Testis (tissue), 3 donors: Measurements from ENCODE around the gene HSD17B1. TPM values are rescaled to one million over a fixed set of nuclear protein-coding genes. Genes with fewer than 3 reads are reported as not detected.
"Not testable (repeated sequence)": the region's sequence is repeated elsewhere in the genome, so short reads cannot be mapped to it uniquely, and the experiment has no call there.

Experiments
- DNase-seq: peaks from one replicate; pipeline ENCODE4 v3.0.0-alpha.2; 2019
- H3K27ac ChIP-seq, 2 donors: fragments of 200-600 bp; sonication (generic); one replicate each; pipeline ENCODE4 v1.5.1; 2019
- H3K27me3 ChIP-seq: fragments of 200-600 bp; sonication (generic); one replicate; pipeline ENCODE4 v1.5.1; 2019
- H3K36me3 ChIP-seq: fragments of 200-600 bp; sonication (generic); one replicate; pipeline ENCODE4 v1.5.1; 2017; ENCODE audit warnings: low read depth; ENCODE audit errors: missing control alignments
- H3K4me1 ChIP-seq: fragments of 200-600 bp; sonication (generic); one replicate; pipeline ENCODE4 v1.5.1; 2019
- H3K4me3 ChIP-seq, 2 donors: fragments of 200-600 bp; sonication (generic); one replicate each; pipeline ENCODE4 v1.5.1; 2017 to 2019
- H3K9me3 ChIP-seq: fragments of 200-600 bp; sonication (generic); one replicate; pipeline ENCODE4 v1.5.1; 2017
- POLR2A ChIP-seq: fragments of 450-650 bp; IDR thresholded peaks from one replicate; pipeline ENCODE4 v1.6.1; 2017; ENCODE audit warnings: antibody characterized with exemption, mild to moderate bottlenecking, moderate library complexity
- WGBS, 2 donors: methylation state at CpG; one replicate each; pipeline ENCODE4 v1.1.5; 2018; 5-methylcytosine and 5-hydroxymethylcytosine counted together
- intact Hi-C: fragments of 100-400 bp; cut with DNase I; formaldehyde crosslinking; loops from one replicate; pipeline ENCODE4 v1.15.1; 2023; ENCODE audit warnings: low total_unique reads
- polyA plus RNA-seq: library from polyadenylated mRNA; stranded (reverse); fragments of 350-450 nt; fragmentation: Illumina TruSeq; extraction: RNeasy Lipid Tissue Mini Kit (QIAGEN cat#74804); gene quantifications from one replicate; pipeline ENCODE4 v1.2.3, GENCODE V29; 2014; ENCODE audit warnings: low read depth, low replicate concordance; ENCODE audit not compliant: insufficient read depth
- total RNA-seq, 2 donors: library from RNA; depleted of rRNA; stranded (reverse); fragments of >200 nt; gene quantifications; one replicate each; pipeline ENCODE4 v1.2.3, GENCODE V29; 2016
- TF ChIP-seq, protein P1 (sequence below), 3 experiments: fragments of 450-650 bp in 2 of 3; fragments of 200-600 bp in 1 of 3; sonication (generic) in 1 of 3; IDR thresholded peaks; one replicate each; pipeline ENCODE4 v1.5.1; 2016 to 2019; ENCODE audit warnings: antibody characterized with exemption in 3 of 3, mild to moderate bottlenecking in 2 of 3, moderate library complexity in 1 of 3

Gene HSD17B1
- total and polyA plus RNA-seq, 3 donors from 2014 or later: 7.1 to 14.4 (median 13.8) TPM

DNA sequence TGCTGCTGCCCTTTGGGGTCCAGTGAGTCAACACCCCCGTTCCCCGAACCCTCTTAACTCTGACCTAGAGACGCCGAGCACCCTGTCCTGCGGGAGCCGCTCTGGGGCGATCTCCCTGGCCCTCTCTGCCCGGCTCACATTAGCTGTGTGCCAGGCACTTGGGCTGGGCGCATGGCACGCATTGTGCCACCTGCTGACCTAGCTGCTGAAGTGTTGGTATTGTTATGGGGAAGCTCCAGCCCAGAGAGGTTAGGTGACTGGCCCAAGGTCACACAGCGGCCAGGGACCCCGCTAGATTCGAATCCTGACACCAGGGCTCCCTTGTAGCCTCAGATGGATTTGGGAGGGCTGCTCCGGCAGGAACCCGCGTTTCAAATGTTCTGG lies 1.1 kb downstream of the HSD17B1 start:
- WGBS, 2 donors: 22 to 29% methylated on average over 10 to 15 of the region's 16 CpGs
- Histone ChIP-seq H3K27ac (peak overlapping the region; percentile 79 to 86), H3K27me3 (no peaks in the 10 kb centered on the region), H3K4me3 (peak overlapping the region; percentile 81 to 83), H3K4me1 (peaks cover 18% of the 10 kb centered on the region), H3K9me3 (no peaks in the 10 kb centered on the region), H3K36me3 (no peaks in the 10 kb centered on the region)
- no peak for TF ChIP-seq POLR2A
- TF ChIP-seq, protein P1, sequence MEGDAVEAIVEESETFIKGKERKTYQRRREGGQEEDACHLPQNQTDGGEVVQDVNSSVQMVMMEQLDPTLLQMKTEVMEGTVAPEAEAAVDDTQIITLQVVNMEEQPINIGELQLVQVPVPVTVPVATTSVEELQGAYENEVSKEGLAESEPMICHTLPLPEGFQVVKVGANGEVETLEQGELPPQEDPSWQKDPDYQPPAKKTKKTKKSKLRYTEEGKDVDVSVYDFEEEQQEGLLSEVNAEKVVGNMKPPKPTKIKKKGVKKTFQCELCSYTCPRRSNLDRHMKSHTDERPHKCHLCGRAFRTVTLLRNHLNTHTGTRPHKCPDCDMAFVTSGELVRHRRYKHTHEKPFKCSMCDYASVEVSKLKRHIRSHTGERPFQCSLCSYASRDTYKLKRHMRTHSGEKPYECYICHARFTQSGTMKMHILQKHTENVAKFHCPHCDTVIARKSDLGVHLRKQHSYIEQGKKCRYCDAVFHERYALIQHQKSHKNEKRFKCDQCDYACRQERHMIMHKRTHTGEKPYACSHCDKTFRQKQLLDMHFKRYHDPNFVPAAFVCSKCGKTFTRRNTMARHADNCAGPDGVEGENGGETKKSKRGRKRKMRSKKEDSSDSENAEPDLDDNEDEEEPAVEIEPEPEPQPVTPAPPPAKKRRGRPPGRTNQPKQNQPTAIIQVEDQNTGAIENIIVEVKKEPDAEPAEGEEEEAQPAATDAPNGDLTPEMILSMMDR (IDR thresholded peaks at IDR 0.05): no peak
- intact Hi-C loops: no loop called here
- DNase-seq: peak; percentile 59

DNA sequence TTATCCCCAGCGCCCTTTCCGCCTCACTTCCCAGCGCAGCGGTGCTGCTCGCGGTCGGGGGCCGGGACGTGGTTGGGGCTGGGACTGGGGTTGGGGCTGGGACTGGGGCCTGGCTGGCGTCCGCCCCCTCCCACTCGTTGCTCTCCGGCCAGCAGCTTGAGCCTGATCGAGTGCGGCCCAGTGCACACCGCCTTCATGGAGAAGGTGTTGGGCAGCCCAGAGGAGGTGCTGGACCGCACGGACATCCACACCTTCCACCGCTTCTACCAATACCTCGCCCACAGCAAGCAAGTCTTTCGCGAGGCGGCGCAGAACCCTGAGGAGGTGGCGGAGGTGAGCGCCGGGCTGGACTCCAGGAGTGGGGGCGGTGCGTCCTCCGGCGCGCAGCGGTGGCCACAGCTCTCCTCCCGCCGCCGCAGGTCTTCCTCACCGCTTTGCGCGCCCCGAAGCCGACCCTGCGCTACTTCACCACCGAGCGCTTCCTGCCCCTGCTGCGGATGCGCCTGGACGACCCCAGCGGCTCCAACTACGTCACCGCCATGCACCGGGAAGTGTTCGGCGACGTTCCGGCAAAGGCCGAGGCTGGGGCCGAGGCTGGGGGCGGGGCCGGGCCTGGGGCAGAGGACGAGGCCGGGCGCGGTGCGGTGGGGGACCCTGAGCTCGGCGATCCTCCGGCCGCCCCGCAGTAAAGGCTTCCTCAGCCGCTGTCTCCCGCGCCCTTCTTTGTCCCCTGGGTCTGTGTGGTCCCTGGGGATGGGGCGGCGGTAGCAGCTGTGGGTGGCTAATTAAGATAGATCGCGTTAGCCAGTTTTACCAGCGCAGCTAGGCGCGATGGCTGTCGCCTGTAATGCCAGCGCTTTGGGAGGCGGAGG lies 1.8 kb downstream of the HSD17B1 start:
- Histone ChIP-seq H3K9me3 (no peaks in the 10 kb centered on the region), H3K4me1 (peaks cover 18% of the 10 kb centered on the region), H3K27ac (peak overlapping the region; percentile 79 to 86), H3K4me3 (peak overlapping the region; percentile 81 to 83), H3K27me3 (no peaks in the 10 kb centered on the region), H3K36me3 (no peaks in the 10 kb centered on the region)
- intact Hi-C loops: no loop called here
- peak; percentile 92 for DNase-seq
- WGBS, 2 donors: 0% methylated on average over 10 to 81 of the region's 82 CpGs
- TF ChIP-seq, protein P1 (IDR thresholded peaks at IDR 0.05): no peak
- TF ChIP-seq POLR2A: no peak

DNA sequence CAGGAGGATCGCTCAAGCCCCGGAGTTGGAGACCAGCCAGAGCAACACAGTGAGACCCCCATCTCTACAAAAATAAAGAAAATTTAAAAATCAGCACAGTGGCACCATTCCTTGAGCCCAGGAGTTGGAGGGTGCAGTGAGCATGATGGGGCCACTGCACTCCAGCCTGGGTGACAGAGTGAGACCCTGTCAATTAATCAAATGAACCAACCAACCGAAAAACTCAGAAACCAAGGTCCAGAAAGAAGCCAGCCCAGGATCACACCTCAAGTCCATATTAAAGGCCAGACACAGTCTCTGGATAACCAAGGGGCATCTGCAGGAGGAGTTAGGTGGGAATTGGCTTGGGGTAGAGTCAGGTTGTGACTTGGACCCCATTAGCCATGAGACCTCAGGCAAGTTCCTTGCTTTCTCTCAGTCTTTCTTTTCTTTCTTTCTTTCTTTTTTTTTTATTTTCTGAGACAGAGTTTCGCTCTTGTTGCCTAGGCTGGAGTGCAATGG lies 2.4 kb downstream of the HSD17B1 start:
- H3K36me3 ChIP-seq: no peaks in the 10 kb centered on the region
- no peak for DNase-seq
- no peaks in the 10 kb centered on the region for H3K27me3 ChIP-seq
- H3K27ac ChIP-seq: peak overlapping the region; percentile 79 to 86
- 20 to 25% methylated on average over 4 of the region's 4 CpGs for WGBS, 2 donors
- intact Hi-C loops: no loop called here
- H3K9me3 ChIP-seq: no peaks in the 10 kb centered on the region
- H3K4me1 ChIP-seq: peaks cover 18% of the 10 kb centered on the region
- peak overlapping the region; percentile 81 to 83 for H3K4me3 ChIP-seq
- TF ChIP-seq POLR2A: no peak
- TF ChIP-seq, protein P1 (IDR thresholded peaks at IDR 0.05): no peak

DNA sequence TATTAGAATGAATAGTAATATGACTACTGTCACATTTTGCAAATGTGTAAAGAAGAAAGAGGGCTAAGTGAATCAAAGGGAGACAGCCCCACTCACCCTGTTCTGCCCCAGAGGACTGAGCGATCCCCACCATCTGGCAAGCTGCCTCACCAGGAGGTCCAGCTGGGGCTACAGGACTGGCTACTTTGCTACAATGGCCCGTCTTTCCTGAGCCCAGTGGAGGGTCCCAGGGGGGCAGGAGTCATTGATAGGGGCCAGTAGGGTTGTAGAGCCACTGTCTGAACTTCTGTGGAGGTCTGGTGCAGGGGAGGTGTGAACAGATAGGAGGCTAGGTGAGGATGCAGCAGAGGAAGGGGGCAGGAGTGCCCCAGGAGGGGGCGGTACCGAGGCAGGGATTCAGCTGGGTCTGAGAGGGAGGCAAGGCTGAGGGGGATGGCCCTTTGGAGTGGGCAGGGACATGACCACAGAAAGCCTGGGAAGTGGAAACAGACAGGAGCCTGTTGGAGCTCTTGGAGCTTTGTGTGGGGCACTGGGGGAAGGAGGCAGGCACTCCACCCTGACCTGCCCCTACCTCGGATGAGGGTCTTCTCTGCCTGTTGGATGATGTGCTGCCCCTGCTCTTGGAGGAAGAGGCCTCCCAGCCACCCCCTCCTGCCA lies 3.4 kb downstream of the HSD17B1 start:
- DNase-seq, H3K4me3 ChIP-seq, H3K36me3 ChIP-seq, intact Hi-C loops, H3K9me3 ChIP-seq, H3K27ac ChIP-seq, H3K27me3 ChIP-seq: not testable (repeated sequence)
- H3K4me1 ChIP-seq: peaks cover 18% of the 10 kb centered on the region
- WGBS, 2 donors: 49% methylated on average over 5 of the region's 5 CpGs

DNA sequence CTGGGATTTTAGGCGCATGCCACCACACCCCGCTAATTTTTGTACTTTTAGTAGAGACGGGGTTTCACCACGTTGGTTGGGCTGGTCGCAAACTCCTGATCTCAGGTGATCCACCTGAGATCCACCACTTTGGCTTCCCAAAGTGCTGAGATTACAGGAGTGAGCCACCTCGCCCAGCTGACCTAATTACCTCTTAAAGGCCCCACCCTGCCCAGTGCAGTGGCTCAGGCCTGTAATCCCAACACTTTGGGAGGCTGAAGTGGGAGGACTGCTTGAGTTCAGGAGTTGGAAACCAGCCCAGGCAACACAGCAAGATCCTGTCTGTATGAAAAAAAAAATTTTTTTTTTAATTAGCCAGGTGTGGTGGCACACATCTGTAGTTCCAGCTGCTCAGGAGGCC lies 6.4 kb downstream of the HSD17B1 start:
- Histone ChIP-seq H3K4me1 (peaks cover 21% of the 10 kb centered on the region), H3K27ac (no peak overlapping the region), H3K27me3 (no peaks in the 10 kb centered on the region), H3K9me3 (no peaks in the 10 kb centered on the region), H3K4me3 (no peak overlapping the region), H3K36me3 (no peaks in the 10 kb centered on the region)
- intact Hi-C loops: no loop called here
- no peak for TF ChIP-seq POLR2A
- TF ChIP-seq, protein P1 (IDR thresholded peaks at IDR 0.05): no peak
- 84 to 87% methylated on average over 6 of the region's 6 CpGs for WGBS, 2 donors
- DNase-seq: no peak
